ENCODE results near the gene SLC35B2.

Gene SLC35B2

GRCh38 chr6:44285552-44286284 is 28.4 kb upstream of the SLC35B2 start:
- DNase-seq, result no peak

- no peak for DNase-seq
Measured at GRCh38 chr6:44284867-44285266, 27.5 kb upstream of the SLC35B2 start.

DNA sequence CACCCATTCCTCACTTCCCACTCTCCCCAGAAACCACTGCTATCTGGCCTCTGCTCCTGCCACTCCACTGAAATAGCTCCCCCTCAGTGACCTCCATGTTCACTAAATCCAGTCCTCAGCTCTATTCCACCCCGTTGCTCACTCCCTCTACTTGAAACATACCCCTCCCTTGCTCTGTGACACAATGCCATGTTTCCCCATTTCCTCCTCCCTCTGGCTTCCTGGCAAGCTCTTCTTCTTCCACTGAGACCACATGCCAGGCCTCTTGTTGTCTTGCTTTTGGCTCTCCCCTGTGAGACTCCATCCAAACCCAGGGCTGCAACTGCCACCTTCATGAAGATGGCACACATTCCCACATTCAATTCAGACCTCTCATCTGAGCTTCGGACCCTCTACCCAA is 26.8 kb upstream of the SLC35B2 start:
- DNase-seq, result no peak

DNA sequence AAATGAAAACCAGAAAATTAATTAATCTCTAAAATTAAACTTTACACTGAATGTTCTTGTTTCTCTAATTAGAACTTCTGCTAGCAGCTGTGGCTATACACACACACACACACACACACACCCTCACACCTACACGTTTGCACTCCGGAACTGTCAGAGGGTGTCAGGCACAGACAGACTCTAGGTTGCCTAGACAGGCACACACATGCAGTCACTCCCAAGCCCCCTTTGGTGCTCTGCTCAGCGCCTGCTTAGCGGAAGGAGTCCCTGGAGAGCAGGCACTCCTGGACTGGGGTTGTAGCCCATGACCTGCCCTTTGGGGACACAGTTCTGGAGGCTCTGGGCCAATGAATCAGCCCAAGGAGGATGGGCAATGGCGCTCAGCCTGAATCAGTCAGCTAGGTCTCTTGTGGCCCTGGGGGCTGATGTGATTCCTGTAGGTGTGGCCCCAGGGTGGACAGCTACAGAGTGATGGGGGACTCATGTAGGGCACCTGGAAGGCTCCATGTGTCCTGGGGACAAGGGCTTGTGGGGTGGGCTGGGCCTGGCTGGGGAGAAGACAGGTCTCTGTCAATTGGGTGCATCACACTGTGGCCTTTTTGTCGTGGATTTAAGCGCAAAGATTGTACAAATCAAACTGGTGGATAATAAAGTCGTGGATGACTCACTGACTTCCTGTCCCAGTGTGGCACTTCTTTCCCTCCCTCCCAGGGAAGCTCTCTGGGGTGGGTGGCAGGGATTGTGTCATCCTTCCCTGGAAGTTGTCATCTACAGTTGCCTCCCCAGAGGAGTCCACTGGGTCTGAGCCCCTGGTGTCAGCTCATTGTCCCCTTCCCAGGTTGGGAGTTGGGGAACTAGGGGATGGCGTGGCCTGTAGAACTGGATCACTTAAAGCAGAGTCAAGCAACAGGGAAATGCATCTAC is 21.7 kb upstream of the SLC35B2 start:
- no peak for DNase-seq

- DNase-seq, result no peak
Measured at GRCh38 chr6:44278315-44278714, 21.0 kb upstream of the SLC35B2 start.

- no peak for DNase-seq
Measured at GRCh38 chr6:44277763-44278162, 20.4 kb upstream of the SLC35B2 start.

GRCh38 chr6:44276667-44277640 is 19.6 kb upstream of the SLC35B2 start:
- no peak for DNase-seq

- DNase-seq, result no peak
Measured at GRCh38 chr6:44275749-44276648, 18.7 kb upstream of the SLC35B2 start.

GRCh38 chr6:44275271-44275748 is 18.0 kb upstream of the SLC35B2 start:
- DNase-seq, result no peak

DNA sequence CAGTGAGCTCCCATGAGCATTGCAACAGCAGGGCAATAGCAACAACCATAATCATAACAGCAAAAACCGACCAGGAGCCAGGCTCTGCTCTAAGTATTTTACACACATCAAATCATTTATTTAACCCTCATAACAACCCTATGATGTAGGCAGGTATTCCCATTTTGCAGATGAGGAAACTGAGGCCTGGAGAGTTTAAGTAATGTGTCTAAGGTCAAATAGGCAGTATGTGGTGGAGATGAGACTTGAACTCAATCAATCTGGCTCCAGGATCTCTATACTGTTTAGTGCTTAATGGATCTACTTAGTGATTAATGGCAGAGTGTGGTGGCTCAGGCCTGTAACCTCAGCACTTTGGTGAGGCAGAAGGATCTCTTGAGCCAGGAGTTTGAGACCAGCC is 16.3 kb upstream of the SLC35B2 start:
- DNase-seq, result no peak

DNA sequence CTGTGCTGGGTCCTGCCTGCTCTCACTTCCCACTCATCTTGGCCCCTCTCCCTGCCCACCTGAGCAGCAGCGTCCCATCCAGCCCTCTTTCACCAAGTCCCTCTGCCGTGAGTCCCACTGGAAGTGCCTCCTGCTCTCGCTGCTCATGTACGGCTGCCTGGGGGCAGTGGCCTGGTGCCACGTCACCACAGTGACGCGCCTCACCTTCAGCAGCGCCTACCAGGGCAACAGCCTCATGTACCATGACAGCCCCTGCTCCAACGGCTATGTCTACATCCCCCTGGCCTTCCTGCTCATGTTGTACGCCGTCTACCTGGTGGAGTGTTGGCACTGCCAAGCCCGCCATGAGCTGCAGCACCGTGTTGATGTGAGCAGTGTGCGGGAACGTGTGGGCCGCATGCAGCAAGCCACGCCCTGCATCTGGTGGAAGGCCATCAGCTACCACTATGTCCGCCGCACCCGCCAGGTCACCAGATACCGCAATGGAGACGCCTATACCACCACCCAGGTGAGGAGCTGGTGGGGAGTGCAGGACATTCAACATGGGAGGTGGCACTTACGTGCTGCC is 15.8 kb upstream of the SLC35B2 start:
- no peak for DNase-seq

DNA sequence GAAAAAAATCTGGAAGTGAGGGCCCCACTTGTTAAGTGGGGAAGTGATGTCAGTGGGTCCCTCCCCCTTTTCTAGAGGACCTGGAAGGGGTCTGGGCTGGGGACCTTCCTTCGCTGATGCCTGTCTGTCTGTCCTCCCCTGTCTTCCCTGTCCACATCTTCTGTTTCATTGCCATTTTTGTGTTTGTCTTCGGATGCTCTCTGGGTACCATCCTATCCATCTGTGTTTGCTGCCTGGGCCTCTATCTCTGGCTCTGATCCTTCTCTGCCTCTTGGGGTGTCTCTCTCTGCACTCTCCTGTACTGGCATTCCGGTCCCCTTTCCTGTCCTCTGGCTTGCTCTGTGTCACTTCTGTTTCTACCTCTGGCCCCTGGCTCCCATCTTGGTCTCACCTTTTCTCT is 15.2 kb upstream of the SLC35B2 start:
- no peak for DNase-seq

GRCh38 chr6:44271914-44272313 is 14.6 kb upstream of the SLC35B2 start:
- no peak for DNase-seq

GRCh38 chr6:44271406-44271723 is 14.0 kb upstream of the SLC35B2 start:
- DNase-seq, result no peak

- DNase-seq, result no peak
Measured at GRCh38 chr6:44270526-44271405, 13.4 kb upstream of the SLC35B2 start.

DNA sequence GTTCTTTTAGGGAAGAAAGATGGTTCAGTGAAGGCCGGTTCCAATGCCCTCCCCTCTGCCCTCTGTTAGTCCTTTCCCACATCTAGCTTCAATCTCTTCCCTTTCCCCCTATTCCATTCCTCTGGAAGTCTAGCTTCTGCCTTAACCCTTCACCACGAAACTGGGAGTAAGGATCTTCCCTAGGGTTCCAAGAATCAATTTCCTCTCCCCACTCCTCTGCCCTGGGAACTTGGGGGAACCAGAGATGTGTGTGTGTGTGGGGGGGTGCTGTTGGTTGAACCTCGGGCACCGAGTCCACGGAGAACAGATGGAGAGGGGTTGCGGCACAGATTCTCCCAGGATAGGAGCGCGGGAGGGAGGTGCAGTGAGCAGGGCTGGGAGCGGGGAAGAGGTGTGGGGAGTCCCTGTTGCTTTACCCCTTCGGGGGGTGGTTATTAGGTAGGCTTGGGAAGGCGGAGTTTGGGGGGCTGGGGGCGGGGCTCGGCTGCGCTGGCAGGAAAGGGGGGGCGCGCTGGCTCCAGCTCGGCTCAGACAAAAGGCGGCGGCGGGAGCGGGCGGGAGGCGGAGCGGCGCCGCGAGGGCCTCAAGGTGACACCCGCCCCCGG is 12.7 kb upstream of the SLC35B2 start, which contains the start of gene TMEM151B:
TSS of gene TMEM151B (plus strand) at position 530 of the 605 bp plus-strand sequence. CDS start 293 bp downstream, outside the sequence.
- DNase-seq, result peak; percentile 23

GRCh38 chr6:44269178-44269920 is 12.0 kb upstream of the SLC35B2 start:
- DNase-seq, result no peak

DNA sequence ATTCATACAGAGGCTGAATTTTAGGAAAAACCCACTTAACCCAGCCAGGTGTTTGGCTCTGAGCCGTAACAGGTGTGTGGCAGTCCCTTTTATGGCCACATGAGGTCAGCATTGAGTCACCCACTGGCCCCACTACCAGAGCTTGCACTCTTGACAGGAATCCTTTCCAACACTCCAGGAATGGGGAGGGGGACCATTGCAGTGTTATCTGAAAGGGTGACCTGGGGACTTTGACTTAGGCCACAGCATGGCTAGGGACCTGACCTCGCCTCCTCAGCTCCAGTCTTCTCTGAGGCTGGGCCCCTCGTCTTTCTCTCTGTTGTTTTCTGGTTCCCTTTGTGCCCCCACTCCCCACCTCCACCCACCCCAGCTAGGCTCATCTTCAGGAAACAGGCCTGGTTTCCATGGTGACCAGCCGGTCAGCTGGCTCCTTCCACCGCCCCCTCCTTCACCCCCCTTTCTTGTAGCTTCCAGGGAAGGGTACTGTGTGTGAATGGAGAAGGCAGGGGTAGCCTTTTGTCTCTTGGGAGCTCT is 10.8 kb upstream of the SLC35B2 start:
- peak; percentile 52 for DNase-seq

GRCh38 chr6:44267252-44267651 is 9.9 kb upstream of the SLC35B2 start:
- DNase-seq, result no peak
